ENCODE data around the gene INPP5E. TPM values are rescaled to one million over a fixed set of nuclear protein-coding genes. Genes with fewer than 3 reads are reported as not detected.

Gene INPP5E
- total RNA-seq, 1 donor from 2014 or later: 9.8 TPM

- H3K36me3 ChIP-seq: peaks cover 0 to 22% of the 10 kb centered on the region in 2 donors
- no peak for DNase-seq (ENCODE audit: extremely low spot score in 2 of 2)
- H3K9me3 ChIP-seq: no peaks in the 10 kb centered on the region
- no peak overlapping the region for H3K27ac ChIP-seq
- TF ChIP-seq, protein P1, sequence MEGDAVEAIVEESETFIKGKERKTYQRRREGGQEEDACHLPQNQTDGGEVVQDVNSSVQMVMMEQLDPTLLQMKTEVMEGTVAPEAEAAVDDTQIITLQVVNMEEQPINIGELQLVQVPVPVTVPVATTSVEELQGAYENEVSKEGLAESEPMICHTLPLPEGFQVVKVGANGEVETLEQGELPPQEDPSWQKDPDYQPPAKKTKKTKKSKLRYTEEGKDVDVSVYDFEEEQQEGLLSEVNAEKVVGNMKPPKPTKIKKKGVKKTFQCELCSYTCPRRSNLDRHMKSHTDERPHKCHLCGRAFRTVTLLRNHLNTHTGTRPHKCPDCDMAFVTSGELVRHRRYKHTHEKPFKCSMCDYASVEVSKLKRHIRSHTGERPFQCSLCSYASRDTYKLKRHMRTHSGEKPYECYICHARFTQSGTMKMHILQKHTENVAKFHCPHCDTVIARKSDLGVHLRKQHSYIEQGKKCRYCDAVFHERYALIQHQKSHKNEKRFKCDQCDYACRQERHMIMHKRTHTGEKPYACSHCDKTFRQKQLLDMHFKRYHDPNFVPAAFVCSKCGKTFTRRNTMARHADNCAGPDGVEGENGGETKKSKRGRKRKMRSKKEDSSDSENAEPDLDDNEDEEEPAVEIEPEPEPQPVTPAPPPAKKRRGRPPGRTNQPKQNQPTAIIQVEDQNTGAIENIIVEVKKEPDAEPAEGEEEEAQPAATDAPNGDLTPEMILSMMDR (IDR thresholded peaks at IDR 0.05): no peak
- no peak for TF ChIP-seq POLR2AphosphoS5 (IDR thresholded peaks at IDR 0.05; ENCODE audit: insufficient read depth in 1 of 2, low read depth in 1 of 2)
- TF ChIP-seq POLR2A (IDR thresholded peaks at IDR 0.05): no peak
- intact Hi-C loops (cut with DNase I): loop anchor here (10.0 kb wide), 1 partner anchor 91 kb away; no protein-coding TSS in a partner anchor
- no peak overlapping the region for H3K4me3 ChIP-seq
- peaks cover 23% of the 10 kb centered on the region for H3K4me1 ChIP-seq
- no peaks in the 10 kb centered on the region for H3K27me3 ChIP-seq
Measured at GRCh38 chr9:136405481-136405880, 34.2 kb downstream of the INPP5E start.

DNA sequence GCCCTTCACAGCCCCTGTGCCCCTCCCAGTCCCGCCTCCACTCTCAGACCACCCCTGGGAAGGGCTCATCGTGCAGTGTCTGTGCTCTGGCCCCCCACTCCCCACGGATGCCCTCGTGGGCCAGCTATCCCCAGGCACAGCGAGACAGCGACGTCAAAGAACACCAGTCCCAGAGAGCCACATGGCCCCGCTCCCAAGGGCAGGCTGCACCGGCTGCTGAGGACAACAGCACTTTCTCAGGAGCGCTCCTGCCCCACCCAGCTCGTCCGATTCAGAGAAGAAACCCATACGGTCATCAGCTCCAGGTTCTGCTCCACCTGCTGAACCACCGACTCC lies 34.9 kb downstream of the INPP5E start:
- Histone ChIP-seq H3K9me3 (no peaks in the 10 kb centered on the region), H3K4me3 (no peak overlapping the region), H3K27ac (no peak overlapping the region), H3K4me1 (peaks cover 23% of the 10 kb centered on the region), H3K36me3 (peaks cover 0 to 22% of the 10 kb centered on the region in 2 donors), H3K27me3 (no peaks in the 10 kb centered on the region)
- no peak for DNase-seq (ENCODE audit: extremely low spot score in 2 of 2)
- no peak for TF ChIP-seq POLR2AphosphoS5 (IDR thresholded peaks at IDR 0.05; ENCODE audit: insufficient read depth in 1 of 2, low read depth in 1 of 2)
- TF ChIP-seq POLR2A (IDR thresholded peaks at IDR 0.05): no peak
- TF ChIP-seq, protein P1 (IDR thresholded peaks at IDR 0.05): no peak
- intact Hi-C loops (cut with DNase I): loop anchor here (10.0 kb wide), 1 partner anchor 90 kb away; no protein-coding TSS in a partner anchor

DNA sequence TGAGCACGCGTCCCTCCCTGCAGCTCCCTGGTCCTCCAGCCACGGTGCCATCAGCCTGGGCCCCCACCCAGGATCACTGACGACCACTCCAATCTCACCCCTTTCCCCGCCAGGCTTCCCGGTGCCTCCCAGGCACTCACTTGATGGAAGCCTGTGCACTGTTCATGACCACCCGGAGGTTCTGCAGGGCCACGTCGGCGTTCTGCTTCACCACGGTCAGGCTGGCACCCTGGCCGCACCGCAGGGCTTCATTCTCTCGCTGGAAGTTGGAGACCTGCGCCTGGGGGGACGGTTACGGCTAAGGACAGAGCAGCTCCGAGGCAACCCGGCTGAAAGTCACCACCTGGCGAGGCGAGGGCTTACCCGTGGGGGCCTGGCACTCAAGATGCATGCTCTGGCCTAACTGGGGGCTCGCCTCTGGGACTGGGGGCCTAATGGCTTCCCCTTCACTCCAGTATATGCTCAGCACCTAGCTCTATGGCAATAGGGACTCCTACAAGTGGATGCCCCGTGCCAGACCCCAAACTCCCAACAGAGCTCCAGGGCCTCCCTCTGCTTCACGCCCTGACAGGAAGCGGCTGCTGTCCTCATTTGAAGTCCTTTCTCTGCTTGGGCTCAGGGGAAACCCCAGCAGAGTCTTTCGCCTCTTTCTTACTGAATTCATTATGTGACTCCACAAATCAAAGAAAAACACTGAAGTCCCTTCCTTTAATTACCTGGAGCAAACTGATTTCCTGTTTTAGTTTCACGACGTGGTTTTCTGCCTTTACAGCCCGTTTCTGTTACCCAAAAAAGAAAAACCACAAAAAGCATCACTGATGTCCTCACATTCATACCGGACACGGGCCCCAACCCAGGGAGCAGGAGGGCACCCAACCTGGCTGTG lies 35.5 kb downstream of the INPP5E start:
- Histone ChIP-seq H3K9me3 (no peaks in the 10 kb centered on the region), H3K4me3 (no peak overlapping the region), H3K36me3 (peaks cover 0 to 22% of the 10 kb centered on the region in 2 donors), H3K4me1 (peaks cover 23% of the 10 kb centered on the region), H3K27ac (no peak overlapping the region), H3K27me3 (no peaks in the 10 kb centered on the region)
- TF ChIP-seq, protein P1 (IDR thresholded peaks at IDR 0.05): no peak
- intact Hi-C loops (cut with DNase I): loop anchor here (10.0 kb wide), 1 partner anchor 89 kb away; no protein-coding TSS in a partner anchor
- no peak for DNase-seq (ENCODE audit: extremely low spot score in 2 of 2)

- Histone ChIP-seq H3K4me3 (no peak overlapping the region), H3K9me3 (no peaks in the 10 kb centered on the region), H3K4me1 (peaks cover 23% of the 10 kb centered on the region), H3K27me3 (no peaks in the 10 kb centered on the region), H3K36me3 (peaks cover 0 to 22% of the 10 kb centered on the region in 2 donors), H3K27ac (no peak overlapping the region)
- intact Hi-C loops (cut with DNase I): loop anchor here (10.0 kb wide), 1 partner anchor 89 kb away; no protein-coding TSS in a partner anchor
- DNase-seq (ENCODE audit: extremely low spot score in 2 of 2): no peak
- TF ChIP-seq, protein P1 (IDR thresholded peaks at IDR 0.05): no peak
- TF ChIP-seq POLR2A (IDR thresholded peaks at IDR 0.05): no peak
- no peak for TF ChIP-seq POLR2AphosphoS5 (IDR thresholded peaks at IDR 0.05; ENCODE audit: insufficient read depth in 1 of 2, low read depth in 1 of 2)
Measured at GRCh38 chr9:136403538-136403914, 36.1 kb downstream of the INPP5E start.

DNA sequence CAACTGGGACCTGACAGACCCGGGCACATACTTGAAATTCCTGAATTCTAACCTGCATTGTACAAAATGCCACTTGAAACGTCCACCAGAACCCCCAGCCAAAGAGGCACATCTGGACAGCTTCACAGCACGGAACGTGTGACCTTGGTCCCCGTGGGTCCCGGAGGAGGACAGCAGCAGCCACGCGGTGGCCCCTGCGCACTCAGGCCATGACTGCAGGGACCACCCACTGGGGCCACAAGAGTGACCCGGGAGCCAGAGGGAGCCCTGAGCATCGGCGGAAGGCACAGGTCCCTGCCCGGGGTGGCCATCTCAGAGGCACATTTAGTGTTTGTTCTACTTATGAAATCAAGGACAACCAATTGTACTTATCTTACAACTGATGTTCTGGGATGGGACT lies 37.6 kb downstream of the INPP5E start:
- Histone ChIP-seq H3K27me3 (no peaks in the 10 kb centered on the region), H3K4me1 (peaks cover 21% of the 10 kb centered on the region), H3K36me3 (peaks cover 0 to 26% of the 10 kb centered on the region in 2 donors), H3K4me3 (no peak overlapping the region), H3K27ac (no peak overlapping the region), H3K9me3 (no peaks in the 10 kb centered on the region)
- TF ChIP-seq POLR2AphosphoS5 (IDR thresholded peaks at IDR 0.05; ENCODE audit: insufficient read depth in 1 of 2, low read depth in 1 of 2) (no peak), POLR2A (IDR thresholded peaks at IDR 0.05) (no peak)
- TF ChIP-seq, protein P1 (IDR thresholded peaks at IDR 0.05): no peak
- no peak for DNase-seq (ENCODE audit: extremely low spot score in 2 of 2)
- intact Hi-C loops (cut with DNase I): loop anchor here (10.0 kb wide), 1 partner anchor 87 kb away; no protein-coding TSS in a partner anchor

Measured in vagina (tissue), 2 donors.